ENCODE measurements around the gene LY6G6F. TPM values are rescaled to one million over a fixed set of nuclear protein-coding genes. Genes with fewer than 3 reads are reported as not detected.
A peak's percentile ranks its signal among the peaks of the same experiment; 100 is the strongest.

Gene LY6G6F
- total and polyA plus RNA-seq, 2 of the 13 experiments (the other 11 are each of a cell fraction or from before 2014, with no cell fraction given), result not detected

- TF ChIP-seq ZNF615 (CRISPR knock-in tag; IDR thresholded peaks at IDR 0.05; ENCODE audit: borderline replicate concordance), result no peak
- TF ChIP-seq BRD4 (CRISPR knock-in tag; IDR thresholded peaks at IDR 0.05), result no peak; the same call in 1 of the 2 replicates
- no peak for TF ChIP-seq ZNF20 (CRISPR knock-in tag; IDR thresholded peaks at IDR 0.05)
- peak; percentile 39 for TF ChIP-seq REPIN1 (CRISPR knock-in tag; IDR thresholded peaks at IDR 0.05; ENCODE audit: borderline replicate concordance, low read depth)
- no peak for TF ChIP-seq U2AF1 (optimal IDR thresholded peaks at IDR 0.05; ENCODE audit: low read depth, low read length)
- no peak for TF ChIP-seq ARNT (IDR thresholded peaks at IDR 0.05)
- TF ChIP-seq CBFB (CRISPR knock-in tag; IDR thresholded peaks at IDR 0.05), result no peak
- 0 out of 2 replicates have a peak, but pooled peaks have one; percentile 50 for TF ChIP-seq AHR (CRISPR knock-in tag; IDR thresholded peaks at IDR 0.05)
- TF ChIP-seq ZNF746 (CRISPR knock-in tag; IDR thresholded peaks at IDR 0.05), result peak; percentile 89
- 0 out of 2 replicates have a peak, but pooled peaks have one; percentile 50 for TF ChIP-seq CAMTA2 (CRISPR knock-in tag; IDR thresholded peaks at IDR 0.05; ENCODE audit: borderline replicate concordance)
- TF ChIP-seq ZNF3 (CRISPR knock-in tag; IDR thresholded peaks at IDR 0.05), result no peak
- no peak for TF ChIP-seq TCF12 (IDR thresholded peaks at IDR 0.05)
- no peak; the same call in 1 of the 2 replicates for TF ChIP-seq TCF12 (CRISPR knock-in tag; IDR thresholded peaks at IDR 0.05)
- TF ChIP-seq BCLAF1 (IDR thresholded peaks at IDR 0.05), result no peak
- TF ChIP-seq HNF1B (CRISPR knock-in tag; IDR thresholded peaks at IDR 0.05), result peak; percentile 76
- TF ChIP-seq IKZF5 (CRISPR knock-in tag; IDR thresholded peaks at IDR 0.05), result 0 out of 2 replicates have a peak, but pooled peaks have one; percentile 52
- TF ChIP-seq SP1 (IDR thresholded peaks at IDR 0.05), result no peak
- no peak; the same call in 1 of the 2 replicates for TF ChIP-seq SP1 (CRISPR knock-in tag; IDR thresholded peaks at IDR 0.05)
- no peak for TF ChIP-seq KAT2B (IDR thresholded peaks at IDR 0.05; ENCODE audit: borderline replicate concordance, low read depth, low read length)
- TF ChIP-seq ZNF7 (CRISPR knock-in tag; IDR thresholded peaks at IDR 0.05), result no peak
- TF ChIP-seq IRF1 (CRISPR knock-in tag; IDR thresholded peaks at IDR 0.05; ENCODE audit: low read depth), result no peak
- peak; percentile 73; the same call in 1 of the 2 replicates for TF ChIP-seq ZNF788 (CRISPR knock-in tag; IDR thresholded peaks at IDR 0.05; ENCODE audit: borderline replicate concordance)
- peak; percentile 31; the same call in 1 of the 2 replicates for TF ChIP-seq ZNF768 (CRISPR knock-in tag; IDR thresholded peaks at IDR 0.05)
These were observed 40.9 kb upstream of the LY6G6F start, which contains the start of gene CSNK2B (continued) for GRCh38 chr6:31665501-31666336.
